Thyroid gland (tissue), 4 donors: Measurements from ENCODE around the gene TLR1.

Experiments used
- CTCF ChIP-seq, 6 experiments: fragments of 200-600 bp in 3 of 6; fragments of 450-650 bp in 3 of 6; sonication (generic) in 3 of 6; IDR thresholded peaks; one replicate each; pipeline ENCODE4 v1.5.1; 2016 to 2019; ENCODE audit warnings: antibody characterized with exemption in 6 of 6, mild to moderate bottlenecking in 2 of 6, inconsistent platforms in 1 of 6, moderate library complexity in 1 of 6
- POLR2A ChIP-seq, 2 donors: fragments of 450-650 bp; IDR thresholded peaks; one replicate each; pipeline ENCODE4 v1.6.1; 2017; ENCODE audit warnings: antibody characterized with exemption in 2 of 2, mild to moderate bottlenecking in 2 of 2, moderate library complexity in 1 of 2

- TF ChIP-seq CTCF (IDR thresholded peaks at IDR 0.05): no peak
- no peak for TF ChIP-seq POLR2A (IDR thresholded peaks at IDR 0.05)
Measured at GRCh38 chr4:38819569-38819968, 15.0 kb upstream of the TLR1 start.
